OCI-LY1 (cell line): ENCODE data around the gene PAWR.

Source experiments
- EZH2 ChIP-seq: fragments of 200-600 bp; sonication (generic), shearing (Covaris generic); IDR thresholded peaks from 2 replicates; pipeline ENCODE4 v1.8.0; 2017; ENCODE audit warnings: borderline replicate concordance, mixed run types, mild to moderate bottlenecking, antibody characterized with exemption, low read length, moderate library complexity, mixed read lengths
- TF ChIP-seq, protein P1 (sequence below): fragments of 200-600 bp; sonication (generic), shearing (Covaris generic); IDR thresholded peaks from 2 replicates; pipeline ENCODE4 v1.5.1; 2017; ENCODE audit warnings: mild to moderate bottlenecking, antibody characterized with exemption, low read length, moderate library complexity, mixed read lengths

DNA sequence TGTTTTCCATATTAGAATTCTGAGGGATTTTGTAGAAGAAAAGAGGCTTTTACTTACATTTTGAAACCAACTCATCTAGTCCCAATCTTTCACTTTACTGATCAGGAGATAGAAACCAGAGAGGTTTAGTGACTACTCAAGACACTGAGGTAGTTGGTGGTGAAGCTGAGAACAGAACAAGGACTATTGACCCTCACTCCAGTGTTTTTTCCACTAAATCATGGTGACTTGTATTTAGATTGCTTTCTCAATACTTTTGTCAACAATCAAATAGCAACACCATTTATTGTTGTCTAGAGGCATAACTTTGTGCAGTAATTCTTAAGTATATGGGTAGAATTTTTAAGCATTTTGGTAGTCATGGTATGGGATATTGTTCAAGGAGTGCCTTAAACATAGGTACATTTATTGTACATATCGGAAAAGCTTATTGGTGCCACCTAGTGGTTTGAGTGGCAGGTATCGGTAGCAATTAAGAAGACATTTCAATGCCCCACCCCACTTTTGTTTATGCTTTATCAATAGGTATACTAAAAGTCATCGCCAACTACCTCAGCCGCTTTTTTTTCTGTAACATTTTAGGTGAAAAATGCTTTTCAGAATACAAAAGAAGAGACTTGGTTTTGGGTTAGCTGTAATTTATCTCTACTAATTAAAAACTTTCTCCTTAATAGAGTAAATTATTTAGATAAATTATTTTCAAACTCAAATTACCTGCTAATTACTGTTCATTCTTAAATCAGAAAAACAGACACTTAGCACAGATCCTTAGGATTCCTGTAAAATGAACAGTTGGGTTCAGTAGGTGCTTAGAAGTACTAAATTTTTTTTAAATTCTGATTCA lies 47.3 kb upstream of the PAWR start:
- TF ChIP-seq, protein P1, sequence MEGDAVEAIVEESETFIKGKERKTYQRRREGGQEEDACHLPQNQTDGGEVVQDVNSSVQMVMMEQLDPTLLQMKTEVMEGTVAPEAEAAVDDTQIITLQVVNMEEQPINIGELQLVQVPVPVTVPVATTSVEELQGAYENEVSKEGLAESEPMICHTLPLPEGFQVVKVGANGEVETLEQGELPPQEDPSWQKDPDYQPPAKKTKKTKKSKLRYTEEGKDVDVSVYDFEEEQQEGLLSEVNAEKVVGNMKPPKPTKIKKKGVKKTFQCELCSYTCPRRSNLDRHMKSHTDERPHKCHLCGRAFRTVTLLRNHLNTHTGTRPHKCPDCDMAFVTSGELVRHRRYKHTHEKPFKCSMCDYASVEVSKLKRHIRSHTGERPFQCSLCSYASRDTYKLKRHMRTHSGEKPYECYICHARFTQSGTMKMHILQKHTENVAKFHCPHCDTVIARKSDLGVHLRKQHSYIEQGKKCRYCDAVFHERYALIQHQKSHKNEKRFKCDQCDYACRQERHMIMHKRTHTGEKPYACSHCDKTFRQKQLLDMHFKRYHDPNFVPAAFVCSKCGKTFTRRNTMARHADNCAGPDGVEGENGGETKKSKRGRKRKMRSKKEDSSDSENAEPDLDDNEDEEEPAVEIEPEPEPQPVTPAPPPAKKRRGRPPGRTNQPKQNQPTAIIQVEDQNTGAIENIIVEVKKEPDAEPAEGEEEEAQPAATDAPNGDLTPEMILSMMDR = peak; percentile 74
- TF ChIP-seq EZH2 = no peak
